Keratinocyte (primary cell): Measurements from ENCODE around the gene GPR173. TPM values are rescaled to one million over a fixed set of nuclear protein-coding genes. Genes with fewer than 3 reads are reported as not detected.
A peak's percentile ranks its signal among the peaks of the same experiment; 100 is the strongest.

ENCODE experiments used
- DNase-seq: peaks from one replicate; pipeline ENCODE4 v3.0.0-alpha.2; 2011; ENCODE audit warnings: low read depth, missing footprints, low spot score
- FAIRE-seq: peaks from 2 replicates; lab custom pipeline; 2011; peaks lifted over from hg19 to GRCh38; lab: Jason Lieb, UNC
- H2AFZ ChIP-seq: 2 replicates; pipeline ENCODE4 v1.6.0; 2012; ENCODE audit warnings: low read length, control low read depth, inconsistent platforms; ENCODE audit not compliant: control insufficient read depth
- H3K27ac ChIP-seq: 2 replicates; pipeline ENCODE4 v1.5.1; 2011; ENCODE audit warnings: low read length; ENCODE audit not compliant: control insufficient read depth, insufficient read depth
- H3K27me3 ChIP-seq: 3 replicates; pipeline ENCODE4 v1.6.0; 2011; ENCODE audit warnings: low read length; ENCODE audit not compliant: control insufficient read depth, insufficient read depth; ENCODE audit errors: extremely low read depth
- H3K36me3 ChIP-seq, 2 experiments: 2 replicates in 1 of 2; 3 replicates in 1 of 2; pipeline ENCODE4 v1.5.1; 2011; ENCODE audit warnings: low read length in 2 of 2, mild to moderate bottlenecking in 1 of 2; ENCODE audit not compliant: control insufficient read depth in 2 of 2, insufficient read depth in 2 of 2; ENCODE audit errors: extremely low read depth in 1 of 2
- H3K4me1 ChIP-seq: 3 replicates; pipeline ENCODE4 v1.5.1; 2011; ENCODE audit warnings: low read length; ENCODE audit not compliant: control insufficient read depth, insufficient read depth; ENCODE audit errors: extremely low read depth
- H3K4me2 ChIP-seq: 3 replicates; pipeline ENCODE4 v1.6.0; 2011; ENCODE audit warnings: low read depth, low read length; ENCODE audit not compliant: control insufficient read depth, insufficient read depth; ENCODE audit errors: extremely low read depth
- H3K4me3 ChIP-seq, 3 experiments: fragments of 200-600 bp in 1 of 3; sonication (generic) in 1 of 3; 2 replicates in 2 of 3; 3 replicates in 1 of 3; pipeline ENCODE4 v1.5.1; 2011 to 2016; ENCODE audit warnings: low read length in 3 of 3, mild to moderate bottlenecking in 3 of 3, control low read depth in 2 of 3, inconsistent platforms in 1 of 3, low read depth in 1 of 3, mixed read lengths in 1 of 3, mixed run types in 1 of 3, moderate library complexity in 1 of 3; ENCODE audit not compliant: control insufficient read depth in 2 of 3, insufficient read depth in 2 of 3; ENCODE audit errors: extremely low read depth in 1 of 3
- H3K79me2 ChIP-seq: 2 replicates; pipeline ENCODE4 v1.6.0; 2012; ENCODE audit warnings: low read length; ENCODE audit not compliant: control insufficient read depth, insufficient read depth
- H3K9ac ChIP-seq: 3 replicates; pipeline ENCODE4 v1.6.0; 2011; ENCODE audit warnings: low read length; ENCODE audit not compliant: control insufficient read depth, insufficient read depth; ENCODE audit errors: extremely low read depth
- H3K9me1 ChIP-seq: 3 replicates; pipeline ENCODE4 v1.6.0; 2011; ENCODE audit warnings: low read length; ENCODE audit not compliant: control insufficient read depth, insufficient read depth; ENCODE audit errors: extremely low read depth
- H3K9me3 ChIP-seq: 2 replicates; pipeline ENCODE4 v1.5.1; 2012; ENCODE audit warnings: low read depth, low read length; ENCODE audit not compliant: control insufficient read depth
- H4K20me1 ChIP-seq: 3 replicates; pipeline ENCODE4 v1.6.0; 2011; ENCODE audit warnings: low read length; ENCODE audit not compliant: control insufficient read depth, insufficient read depth; ENCODE audit errors: extremely low read depth
- EZH2 ChIP-seq: IDR thresholded peaks from one replicate; pipeline ENCODE4 v1.6.1; 2012; ENCODE audit warnings: inconsistent platforms, mild to moderate bottlenecking, low read length, moderate library complexity
- dilution Hi-C: fragments of 300-500 bp; cut with MboI; formaldehyde crosslinking; loops from one replicate; pipeline ENCODE4 v1.7.0; 2020; ENCODE audit warnings: low sequenced_read_pairs; ENCODE audit not compliant: extremely low pct_ligation_motif_present
- polyA plus RNA-seq, 5 experiments: library from polyadenylated mRNA; depleted of rRNA in 3 of 5; stranded (reverse) in 3 of 5; stranded (forward) in 1 of 5; unstranded in 1 of 5; fragments of >200 nt; gene quantifications; 1 replicate in 1 of 5; 2 replicates in 3 of 5; 3 replicates in 1 of 5; pipeline versions ENCODE4 v1.2.1 to v1.2.3, GENCODE V29; 2011 to 2012; ENCODE audit warnings: missing spikeins in 2 of 5, low read depth in 1 of 5, low replicate concordance in 1 of 5
- TF ChIP-seq, protein P1 (sequence below), 3 experiments: IDR thresholded peaks in 1 of 3; conservative IDR thresholded peaks in 1 of 3; optimal IDR thresholded peaks in 1 of 3; 2 replicates in 2 of 3; 3 replicates in 1 of 3; pipeline versions ENCODE3 to v1.5.1; 2011; ENCODE audit warnings: low read length in 3 of 3, mild to moderate bottlenecking in 3 of 3, moderate library complexity in 2 of 3, control low read depth in 1 of 3, inconsistent platforms in 1 of 3; ENCODE audit not compliant: insufficient read depth in 2 of 3; ENCODE audit errors: extremely low read depth in 1 of 3

GPR173 gene
- polyA plus RNA-seq, 1 donor (not counting 4 experiments of a cell fraction or from before 2014, with no cell fraction given) = 0.08 TPM

DNA sequence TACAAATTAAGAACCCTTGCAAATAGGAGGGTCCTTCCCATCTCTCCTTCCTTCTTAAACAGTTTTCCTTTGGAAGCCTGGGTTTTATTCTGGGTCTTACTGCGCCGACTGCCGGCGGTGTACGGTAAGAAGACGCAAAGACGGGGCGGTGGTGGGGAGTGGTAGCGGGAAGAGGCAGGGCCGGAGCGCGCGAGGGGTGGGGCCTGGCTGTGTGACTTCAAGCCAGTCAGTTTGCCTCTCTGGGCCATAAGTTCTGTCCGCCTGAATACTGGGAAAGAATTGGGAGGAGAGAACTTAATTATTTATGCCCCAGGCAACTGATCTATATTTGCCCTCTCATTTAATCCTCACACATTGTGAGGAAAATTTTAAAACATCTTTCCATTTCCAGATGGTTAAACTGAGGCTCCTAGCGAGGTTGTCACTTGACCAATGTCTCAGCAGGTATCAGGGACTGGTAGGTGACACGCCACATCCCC lies 44.6 kb downstream of the GPR173 start:
- peak overlapping the region; percentile 3 to 74 (median 62) for H3K4me3 ChIP-seq
- peak overlapping the region; percentile 76 for H3K27ac ChIP-seq
- H3K9me3 ChIP-seq = no peaks in the 10 kb centered on the region
- no peaks in the 10 kb centered on the region for H3K79me2 ChIP-seq
- peaks cover 4% of the 10 kb centered on the region for H3K4me1 ChIP-seq
- dilution Hi-C loops = no loop called here
- H3K27me3 ChIP-seq = no peaks in the 10 kb centered on the region
- peak overlapping the region; percentile 84 for H2AFZ ChIP-seq
- H3K9me1 ChIP-seq = no peaks in the 10 kb centered on the region
- TF ChIP-seq, protein P1, sequence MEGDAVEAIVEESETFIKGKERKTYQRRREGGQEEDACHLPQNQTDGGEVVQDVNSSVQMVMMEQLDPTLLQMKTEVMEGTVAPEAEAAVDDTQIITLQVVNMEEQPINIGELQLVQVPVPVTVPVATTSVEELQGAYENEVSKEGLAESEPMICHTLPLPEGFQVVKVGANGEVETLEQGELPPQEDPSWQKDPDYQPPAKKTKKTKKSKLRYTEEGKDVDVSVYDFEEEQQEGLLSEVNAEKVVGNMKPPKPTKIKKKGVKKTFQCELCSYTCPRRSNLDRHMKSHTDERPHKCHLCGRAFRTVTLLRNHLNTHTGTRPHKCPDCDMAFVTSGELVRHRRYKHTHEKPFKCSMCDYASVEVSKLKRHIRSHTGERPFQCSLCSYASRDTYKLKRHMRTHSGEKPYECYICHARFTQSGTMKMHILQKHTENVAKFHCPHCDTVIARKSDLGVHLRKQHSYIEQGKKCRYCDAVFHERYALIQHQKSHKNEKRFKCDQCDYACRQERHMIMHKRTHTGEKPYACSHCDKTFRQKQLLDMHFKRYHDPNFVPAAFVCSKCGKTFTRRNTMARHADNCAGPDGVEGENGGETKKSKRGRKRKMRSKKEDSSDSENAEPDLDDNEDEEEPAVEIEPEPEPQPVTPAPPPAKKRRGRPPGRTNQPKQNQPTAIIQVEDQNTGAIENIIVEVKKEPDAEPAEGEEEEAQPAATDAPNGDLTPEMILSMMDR (optimal IDR thresholded peaks at IDR 0.05 in 1 of 3, IDR thresholded peaks at IDR 0.05 in 1 of 3, conservative IDR thresholded peaks at IDR 0.05 in 1 of 3; ENCODE audit: extremely low read depth in 1 of 3, insufficient read depth in 2 of 3, low read length in 3 of 3) = peak; percentile 38 to 60 (median 49)
- TF ChIP-seq EZH2 = no peak
- DNase-seq = no peak
- peak overlapping the region; percentile 30 for H3K9ac ChIP-seq
- FAIRE-seq = peak; percentile 23
- H3K36me3 ChIP-seq = no peaks in the 10 kb centered on the region
- peak overlapping the region; percentile 76 for H3K4me2 ChIP-seq
- H4K20me1 ChIP-seq = no peaks in the 10 kb centered on the region

DNA sequence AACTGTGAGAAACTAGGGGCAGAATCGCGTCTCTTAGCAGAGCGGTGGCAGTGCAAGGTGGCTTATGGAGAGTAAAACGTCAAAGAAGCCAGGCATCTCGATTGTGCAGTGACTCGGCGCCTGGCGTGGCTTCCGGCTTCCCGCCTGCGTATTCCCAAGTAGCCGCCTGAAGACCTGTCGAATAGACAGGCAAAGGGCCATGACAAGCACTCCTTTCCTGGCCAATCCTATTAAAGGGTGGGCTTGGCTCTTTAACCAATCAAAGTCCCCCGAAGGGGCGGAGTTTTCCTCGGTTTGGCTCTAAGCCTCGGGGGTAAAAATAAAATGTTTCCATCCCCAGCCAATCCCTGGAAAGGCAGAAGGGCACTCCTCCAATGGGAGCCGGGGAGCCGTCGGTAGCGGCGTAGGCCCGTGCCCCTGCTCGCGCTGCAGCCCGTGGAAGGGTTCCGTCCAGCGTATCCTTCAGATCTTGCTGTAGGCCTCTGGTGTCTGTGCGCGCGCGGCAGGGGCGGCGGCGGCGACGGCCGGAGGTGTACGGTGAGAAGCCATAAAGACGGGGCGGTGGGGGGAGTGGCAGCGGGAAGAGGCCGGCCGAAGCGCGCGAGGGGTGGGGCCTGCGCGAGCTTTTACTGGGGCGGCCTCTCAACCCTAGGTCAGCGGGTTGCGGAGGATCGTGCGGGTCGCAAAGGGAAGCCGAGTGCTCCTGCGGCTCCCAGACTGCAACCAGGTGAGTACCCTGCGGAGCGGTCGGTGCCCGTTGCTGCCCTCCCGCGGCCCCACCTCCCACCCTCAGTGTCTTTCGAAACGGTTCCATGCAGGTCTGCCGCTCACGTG lies 45.4 kb downstream of the GPR173 start, which contains the start of gene KANTR:
Gene KANTR (plus strand): TSS at position 395 of the 834 bp plus-strand sequence. CDS start 30,131 bp downstream, outside the sequence.
- H3K9me1 ChIP-seq = no peaks in the 10 kb centered on the region
- H3K36me3 ChIP-seq = no peaks in the 10 kb centered on the region
- no peaks in the 10 kb centered on the region for H3K9me3 ChIP-seq
- peak within 1 kb of the TSS; percentile 83 for H3K4me2 ChIP-seq
- peak within 1 kb of the TSS; percentile 93 for H2AFZ ChIP-seq
- H3K9ac ChIP-seq = peak within 1 kb of the TSS; percentile 77
- peak within 1 kb of the TSS; percentile 66 to 78 (median 74) for H3K4me3 ChIP-seq
- FAIRE-seq = no peak
- TF ChIP-seq, protein P1 (optimal IDR thresholded peaks at IDR 0.05 in 1 of 3, IDR thresholded peaks at IDR 0.05 in 1 of 3, conservative IDR thresholded peaks at IDR 0.05 in 1 of 3; ENCODE audit: extremely low read depth in 1 of 3, insufficient read depth in 2 of 3, low read length in 3 of 3) = peak in 1 of 3 experiments; percentile 5
- TF ChIP-seq EZH2 = no peak
- peaks cover 4% of the 10 kb centered on the region for H3K4me1 ChIP-seq
- dilution Hi-C loops = no loop called here
- H3K27me3 ChIP-seq = no peaks in the 10 kb centered on the region
- no peaks in the 10 kb centered on the region for H4K20me1 ChIP-seq
- H3K27ac ChIP-seq = peak within 1 kb of the TSS; percentile 76
- peak; percentile 55 for DNase-seq
- no peaks in the 10 kb centered on the region for H3K79me2 ChIP-seq
